CD4-positive, alpha-beta T cell treated with Interleukin-10 for 1 hour (primary cell): ENCODE measurements around the gene FAM72C.
"Not testable (repeated sequence)": the region's sequence is repeated elsewhere in the genome, so short reads cannot be mapped to it uniquely, and the experiment has no call there.

ENCODE experiments used
- DNase-seq: peaks from one replicate; pipeline ENCODE4 v3.0.0-alpha.2; 2020

The FAM72C gene

GRCh38 chr1:143971924-143972700 is at the start of gene FAM72C:
TSS of gene FAM72C (minus strand) at chr1:143971986. CDS start at chr1:143971141, 845 bp downstream.
- not testable (repeated sequence) for DNase-seq

GRCh38 chr1:144020001-144020738 is 48.4 kb upstream of the FAM72C start:
- not testable (repeated sequence) for DNase-seq

GRCh38 chr1:144019101-144019500 is 47.3 kb upstream of the FAM72C start:
- not testable (repeated sequence) for DNase-seq

GRCh38 chr1:144015180-144015966 is 43.6 kb upstream of the FAM72C start:
- not testable (repeated sequence) for DNase-seq

- DNase-seq: not testable (repeated sequence)
Measured at GRCh38 chr1:144014528-144014927, 42.7 kb upstream of the FAM72C start.

- not testable (repeated sequence) for DNase-seq
Measured at GRCh38 chr1:144014121-144014520, 42.3 kb upstream of the FAM72C start.

GRCh38 chr1:144012168-144012733 is 40.5 kb upstream of the FAM72C start:
- not testable (repeated sequence) for DNase-seq

- not testable (repeated sequence) for DNase-seq
Measured at GRCh38 chr1:144009410-144009809, 37.6 kb upstream of the FAM72C start.

- DNase-seq: not testable (repeated sequence)
Measured at GRCh38 chr1:144004259-144004658, 32.5 kb upstream of the FAM72C start.

- not testable (repeated sequence) for DNase-seq
Measured at GRCh38 chr1:144003306-144004029, 31.7 kb upstream of the FAM72C start.

- not testable (repeated sequence) for DNase-seq
Measured at GRCh38 chr1:144002141-144002881, 30.5 kb upstream of the FAM72C start.

GRCh38 chr1:144001077-144001476 is 29.3 kb upstream of the FAM72C start:
- DNase-seq: not testable (repeated sequence)

- DNase-seq: not testable (repeated sequence)
Measured at GRCh38 chr1:143996020-143996419, 24.2 kb upstream of the FAM72C start.

GRCh38 chr1:143993301-143993907 is 21.6 kb upstream of the FAM72C start:
- DNase-seq: not testable (repeated sequence)

GRCh38 chr1:143990699-143991098 is 18.9 kb upstream of the FAM72C start:
- not testable (repeated sequence) for DNase-seq

- DNase-seq: not testable (repeated sequence)
Measured at GRCh38 chr1:143989719-143990118, 17.9 kb upstream of the FAM72C start.

- DNase-seq: not testable (repeated sequence)
Measured at GRCh38 chr1:143989427-143989712, 17.6 kb upstream of the FAM72C start.

GRCh38 chr1:143988602-143989426 is 17.0 kb upstream of the FAM72C start:
- not testable (repeated sequence) for DNase-seq

- not testable (repeated sequence) for DNase-seq
Measured at GRCh38 chr1:143987868-143988267, 16.1 kb upstream of the FAM72C start.
